ENCODE measurements around the gene NR1D1. TPM values are rescaled to one million over a fixed set of nuclear protein-coding genes. Genes with fewer than 3 reads are reported as not detected.

Gene NR1D1
- total RNA-seq, 2 donors from 2014 or later = 102 to 145 TPM

DNA sequence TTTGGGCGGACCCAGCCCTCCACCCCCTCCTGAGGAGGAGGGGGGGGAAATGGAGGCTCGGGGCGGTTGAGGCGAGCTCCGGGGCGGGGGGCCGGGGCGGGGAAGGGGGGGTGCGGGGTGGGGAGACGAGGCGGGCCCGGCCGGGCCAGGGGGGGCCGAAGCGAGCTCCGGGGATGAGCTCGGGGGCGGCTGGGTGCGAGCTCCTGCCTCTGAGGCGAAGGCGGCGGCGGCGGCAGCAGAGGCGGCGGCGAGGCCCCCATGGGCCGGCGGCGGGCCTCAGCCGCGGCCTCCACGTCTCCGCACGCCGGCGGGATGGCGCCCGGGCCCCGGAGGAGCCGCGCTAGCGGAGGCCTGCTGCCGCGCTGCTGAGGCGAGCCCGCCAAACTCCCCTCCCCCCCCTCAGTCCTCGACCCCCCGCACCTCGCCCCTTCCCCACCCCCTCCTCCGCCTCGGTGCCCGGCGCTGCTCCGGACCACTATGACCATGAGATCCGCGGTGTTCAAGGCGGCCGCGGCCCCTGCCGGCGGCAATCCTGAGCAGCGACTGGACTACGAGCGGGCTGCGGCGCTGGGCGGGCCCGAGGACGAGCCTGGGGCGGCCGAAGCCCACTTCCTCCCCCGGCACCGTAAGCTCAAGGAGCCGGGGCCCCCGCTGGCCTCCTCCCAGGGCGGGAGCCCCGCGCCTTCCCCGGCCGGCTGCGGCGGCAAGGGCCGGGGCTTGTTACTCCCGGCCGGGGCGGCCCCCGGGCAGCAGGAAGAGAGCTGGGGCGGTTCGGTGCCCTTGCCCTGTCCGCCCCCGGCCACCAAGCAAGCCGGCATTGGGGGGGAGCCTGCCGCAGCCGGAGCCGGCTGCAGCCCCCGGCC, 22.0 kb upstream of the NR1D1 start:
- Mint-ChIP-seq H3K27me3 (no peaks in the 10 kb centered on the region), H3K27ac (peak overlapping the region; percentile 97), H3K4me3 (peak overlapping the region; percentile 99), H3K4me1 (peaks cover 39% of the 10 kb centered on the region), H3K36me3 (ENCODE audit: low read depth) (peaks cover 4% of the 10 kb centered on the region)
- DNase-seq (peak in 1 of 3 donors; percentile 58), ATAC-seq (peak; percentile 53)
- no peaks in the 10 kb centered on the region for H3K9me3 ChIP-seq (ENCODE audit: control insufficient read depth, low read length, poor library complexity, severe bottlenecking)

DNA sequence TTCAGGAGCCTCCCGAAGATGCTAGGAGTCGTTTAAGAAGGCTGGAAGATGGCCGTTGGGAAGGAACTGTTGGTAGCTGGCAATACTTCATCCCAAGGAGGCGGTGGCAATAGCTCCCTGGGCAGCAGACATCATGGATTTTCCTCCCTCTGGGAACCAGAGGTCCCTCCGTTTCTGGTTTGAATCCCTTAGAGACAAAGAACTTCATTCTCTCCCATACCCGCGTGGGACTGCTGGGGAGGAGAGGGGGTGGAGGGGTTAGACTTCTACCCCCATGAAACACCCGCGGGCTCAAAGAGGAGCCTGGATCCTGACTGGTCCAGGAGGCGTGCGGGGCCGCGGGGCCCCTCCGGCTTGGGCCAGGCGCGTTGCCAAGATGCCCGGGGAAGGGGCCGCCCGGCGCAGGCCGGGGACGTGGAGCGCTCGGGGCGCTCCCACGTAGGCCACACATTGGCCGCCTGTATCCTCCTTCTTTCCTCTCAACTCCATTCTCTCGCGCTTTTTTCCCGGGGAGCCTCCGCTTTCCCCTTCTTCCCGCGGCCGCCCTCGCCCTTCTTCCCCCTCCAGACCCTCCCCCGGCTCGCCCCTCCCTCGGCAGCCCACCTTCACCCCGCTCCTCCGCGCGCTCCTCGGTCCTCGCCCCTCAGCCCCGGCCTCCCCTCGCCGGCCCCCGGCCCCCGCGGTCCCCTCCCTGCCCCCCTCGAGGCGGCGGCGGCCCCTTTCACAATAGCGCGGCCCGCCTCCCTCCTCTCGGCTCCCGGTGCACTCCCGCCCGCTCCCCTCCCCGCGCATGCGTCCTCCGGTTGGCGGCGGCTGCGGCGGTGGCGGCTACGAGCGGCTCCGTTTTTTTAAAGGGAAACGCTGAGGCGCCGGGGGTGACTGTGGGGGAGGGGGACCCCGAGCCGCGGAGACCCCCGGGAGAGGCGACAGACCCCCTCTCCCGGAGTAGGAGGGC, 21.1 kb upstream of the NR1D1 start, which contains the start of gene MSL1:
Gene MSL1 (plus strand): TSS at position 791 of the 955 bp plus-strand sequence. CDS start 642 bp downstream, outside the sequence.
- H3K4me3 Mint-ChIP-seq = peak within 1 kb of the TSS; percentile 99
- H3K4me1 Mint-ChIP-seq = peaks cover 36% of the 10 kb centered on the region
- DNase-seq (peak; percentile 84 to 86 (median 86)), ATAC-seq (peak; percentile 78)
- H3K27ac Mint-ChIP-seq = peak within 1 kb of the TSS; percentile 97
- peaks cover 2% of the 10 kb centered on the region for H3K36me3 Mint-ChIP-seq (ENCODE audit: low read depth)
- H3K27me3 Mint-ChIP-seq = no peaks in the 10 kb centered on the region
- no peaks in the 10 kb centered on the region for H3K9me3 ChIP-seq (ENCODE audit: control insufficient read depth, low read length, poor library complexity, severe bottlenecking)

DNA sequence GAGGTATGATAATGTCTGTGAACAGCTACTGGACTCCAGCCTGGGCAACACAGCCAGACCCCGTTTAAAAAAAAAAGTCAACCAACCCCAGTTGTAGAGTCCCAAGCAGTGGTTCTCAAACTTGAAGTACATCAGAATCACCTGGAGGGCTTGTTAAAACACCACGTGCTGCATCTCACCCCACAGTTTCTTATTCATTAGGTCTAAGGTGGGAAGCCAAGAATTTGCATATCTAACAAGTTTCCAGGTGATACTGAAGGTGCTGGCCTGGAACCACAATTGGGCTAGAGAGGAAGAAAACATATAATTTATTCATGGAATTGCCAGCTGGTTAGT, 14.7 kb upstream of the NR1D1 start:
- Mint-ChIP-seq H3K27me3 (no peaks in the 10 kb centered on the region), H3K27ac (no peak overlapping the region), H3K4me1 (peaks cover 39% of the 10 kb centered on the region), H3K4me3 (no peak overlapping the region), H3K36me3 (ENCODE audit: low read depth) (no peaks in the 10 kb centered on the region)
- ATAC-seq = no peak
- no peak for DNase-seq
- no peaks in the 10 kb centered on the region for H3K9me3 ChIP-seq (ENCODE audit: control insufficient read depth, low read length, poor library complexity, severe bottlenecking)

DNA sequence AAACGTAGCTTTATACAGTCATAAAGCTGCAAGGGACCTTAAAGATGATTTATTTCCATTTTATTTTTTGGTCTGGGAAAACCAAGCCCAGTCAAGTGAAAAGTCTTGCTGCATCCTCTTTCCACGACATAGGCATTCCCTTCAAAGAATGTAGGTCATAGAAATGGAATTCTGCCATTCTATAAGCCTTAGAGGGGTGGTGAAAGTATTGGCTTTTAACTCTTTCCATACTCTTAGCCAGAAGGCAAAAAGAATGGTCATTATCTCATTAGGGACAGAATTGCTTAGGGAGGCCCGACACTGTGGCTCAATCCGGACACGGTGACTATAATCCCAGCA, 13.5 kb upstream of the NR1D1 start:
- Mint-ChIP-seq H3K27ac (peak overlapping the region; percentile 100), H3K4me3 (peak overlapping the region; percentile 95), H3K36me3 (ENCODE audit: low read depth) (no peaks in the 10 kb centered on the region), H3K27me3 (no peaks in the 10 kb centered on the region), H3K4me1 (peaks cover 45% of the 10 kb centered on the region)
- ATAC-seq = no peak
- DNase-seq = no peak
- no peaks in the 10 kb centered on the region for H3K9me3 ChIP-seq (ENCODE audit: control insufficient read depth, low read length, poor library complexity, severe bottlenecking)

DNA sequence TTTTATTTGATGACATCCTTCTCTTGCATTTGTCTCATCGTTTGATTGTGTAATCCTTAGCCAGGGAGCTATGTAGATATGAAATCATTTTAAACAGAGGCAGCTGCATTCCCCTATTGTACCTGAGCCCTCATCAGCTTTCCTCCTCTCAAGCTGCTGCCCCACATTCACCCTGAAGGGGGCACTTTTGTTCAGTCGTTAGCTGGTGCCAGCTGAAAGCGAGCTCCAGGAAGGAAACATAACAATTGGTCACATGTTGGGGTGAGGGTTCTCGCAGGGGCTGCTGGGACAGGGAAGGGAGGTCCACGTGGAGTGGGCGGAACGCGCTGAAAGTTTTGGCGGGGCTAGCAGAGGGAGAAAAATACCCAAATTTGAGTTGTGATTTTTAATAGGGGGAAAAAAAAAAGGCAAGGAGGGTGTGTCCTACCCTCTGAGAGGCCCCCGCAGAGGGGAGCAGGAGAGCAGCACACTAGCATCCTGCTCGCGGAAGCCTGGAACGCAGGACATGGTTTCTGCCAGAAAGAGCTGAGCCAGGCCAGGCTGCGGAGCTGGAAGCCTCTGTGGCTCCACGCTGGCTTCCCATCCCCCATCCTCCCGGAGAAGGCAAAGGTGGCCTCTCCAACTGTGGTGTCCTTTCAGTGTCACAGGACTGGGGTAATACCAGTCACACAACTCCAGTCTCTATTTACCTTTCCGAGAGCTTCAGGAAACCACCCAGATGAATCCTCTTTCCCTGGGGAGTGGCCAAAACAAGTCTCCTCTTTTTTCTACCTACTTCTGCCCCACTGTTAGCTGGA, 12.9 kb upstream of the NR1D1 start:
- H3K9me3 ChIP-seq (ENCODE audit: control insufficient read depth, low read length, poor library complexity, severe bottlenecking) = no peaks in the 10 kb centered on the region
- no peaks in the 10 kb centered on the region for H3K27me3 Mint-ChIP-seq
- H3K27ac Mint-ChIP-seq = peak overlapping the region; percentile 100
- DNase-seq (peak; percentile 73 to 92 (median 84)), ATAC-seq (peak; percentile 84)
- H3K36me3 Mint-ChIP-seq (ENCODE audit: low read depth) = no peaks in the 10 kb centered on the region
- peak overlapping the region; percentile 95 for H3K4me3 Mint-ChIP-seq
- H3K4me1 Mint-ChIP-seq = peaks cover 45% of the 10 kb centered on the region

DNA sequence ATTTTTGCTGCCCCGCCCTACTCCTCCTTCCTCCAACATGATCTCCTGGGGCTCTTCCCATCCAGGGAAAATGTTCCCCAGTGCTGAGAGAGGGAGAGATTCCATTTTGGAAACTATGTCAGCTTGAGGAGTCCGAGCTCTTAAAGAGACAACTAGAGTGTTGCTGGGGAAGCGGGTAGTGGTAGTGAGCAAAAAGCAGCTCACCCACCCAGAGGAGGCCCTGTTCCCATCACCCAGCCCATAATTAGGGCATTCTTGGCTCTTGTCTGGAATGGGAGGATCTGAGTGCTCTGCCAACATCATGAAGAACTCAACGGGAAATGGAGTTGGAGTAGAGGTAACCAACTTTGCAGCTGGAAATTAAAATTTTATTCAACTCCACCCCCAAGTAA, 12.3 kb upstream of the NR1D1 start:
- no peaks in the 10 kb centered on the region for H3K9me3 ChIP-seq (ENCODE audit: control insufficient read depth, low read length, poor library complexity, severe bottlenecking)
- Mint-ChIP-seq H3K4me1 (peaks cover 50% of the 10 kb centered on the region), H3K27ac (peak overlapping the region; percentile 100), H3K4me3 (peak overlapping the region; percentile 95), H3K27me3 (no peaks in the 10 kb centered on the region), H3K36me3 (ENCODE audit: low read depth) (no peaks in the 10 kb centered on the region)
- DNase-seq (no peak), ATAC-seq (no peak)

DNA sequence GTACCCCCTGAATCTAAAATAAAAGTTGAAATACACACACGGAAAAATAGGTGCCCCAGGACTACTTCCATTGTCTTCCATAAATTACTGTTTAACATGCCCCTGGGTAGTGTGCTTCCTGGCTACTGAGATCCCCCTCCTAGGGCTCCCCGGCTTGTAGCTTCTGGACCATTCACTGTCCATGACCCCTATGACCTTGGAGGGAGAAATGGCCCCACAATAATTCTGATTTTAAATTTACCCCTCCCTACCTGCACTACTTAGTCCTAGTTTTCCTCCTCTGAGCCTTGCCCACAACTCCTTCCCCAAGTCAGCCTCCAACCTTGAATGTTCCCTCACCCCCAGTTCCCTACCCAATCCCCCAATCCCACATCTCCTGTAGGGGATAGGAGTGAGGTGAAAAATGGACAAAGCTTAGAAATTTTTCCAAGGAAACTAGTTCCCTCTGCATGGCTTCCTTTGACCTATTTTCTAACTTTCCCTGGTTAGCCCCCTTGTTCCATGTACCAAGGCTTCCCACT, 11.9 kb upstream of the NR1D1 start:
- DNase-seq = no peak
- H3K9me3 ChIP-seq (ENCODE audit: control insufficient read depth, low read length, poor library complexity, severe bottlenecking) = no peaks in the 10 kb centered on the region
- H3K4me3 Mint-ChIP-seq = peak overlapping the region; percentile 82
- no peak for ATAC-seq
- peaks cover 55% of the 10 kb centered on the region for H3K4me1 Mint-ChIP-seq
- peak overlapping the region; percentile 100 for H3K27ac Mint-ChIP-seq
- no peaks in the 10 kb centered on the region for H3K27me3 Mint-ChIP-seq
- no peaks in the 10 kb centered on the region for H3K36me3 Mint-ChIP-seq (ENCODE audit: low read depth)

DNA sequence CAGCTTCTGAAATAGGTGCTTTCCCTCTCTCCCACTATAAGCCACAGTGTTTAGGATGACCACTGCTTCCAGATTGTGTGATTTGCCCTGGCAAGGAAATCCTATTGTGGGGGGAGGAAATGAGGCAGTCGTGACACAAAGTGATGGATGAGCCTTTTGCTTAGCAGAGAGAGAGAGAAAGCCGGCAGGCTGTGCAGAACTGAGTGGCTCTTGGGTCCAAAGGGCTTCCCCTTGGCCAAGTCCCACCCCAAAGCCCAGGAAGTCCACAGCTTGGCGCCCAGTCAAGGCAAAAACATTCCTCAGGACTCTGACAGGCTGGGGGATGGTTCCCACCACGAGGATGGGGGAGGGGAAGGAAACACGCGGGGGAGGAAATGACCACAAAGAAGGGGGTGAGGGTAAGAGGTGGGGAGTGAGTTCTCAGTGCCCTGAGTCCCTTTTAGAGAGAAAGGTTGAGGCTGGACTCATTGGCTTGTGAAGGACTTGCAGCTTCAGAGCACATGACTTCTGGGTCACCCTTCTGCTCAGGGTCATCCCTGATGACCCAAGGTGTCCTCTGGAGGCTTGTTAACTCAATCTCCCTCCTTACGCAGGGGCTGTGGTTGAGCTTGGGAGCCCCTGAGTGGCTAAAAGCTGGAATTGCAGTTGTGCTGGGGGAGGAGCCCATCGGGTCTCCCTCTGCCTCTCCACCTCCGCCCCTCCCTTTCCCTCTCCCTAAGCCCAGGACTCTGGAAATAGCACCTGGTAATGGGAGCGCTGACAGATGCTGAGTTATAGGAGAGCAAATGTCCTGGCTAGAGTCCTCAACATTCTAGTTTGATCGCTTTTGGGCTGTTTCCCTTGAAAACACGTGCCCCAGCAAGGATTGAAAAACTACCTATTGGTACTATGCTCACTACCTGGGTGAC, 11.1 kb upstream of the NR1D1 start:
- Mint-ChIP-seq H3K4me1 (peaks cover 62% of the 10 kb centered on the region), H3K27ac (peak overlapping the region; percentile 100), H3K4me3 (peak overlapping the region; percentile 82), H3K36me3 (ENCODE audit: low read depth) (no peaks in the 10 kb centered on the region), H3K27me3 (no peaks in the 10 kb centered on the region)
- peak; percentile 32 for ATAC-seq
- H3K9me3 ChIP-seq (ENCODE audit: control insufficient read depth, low read length, poor library complexity, severe bottlenecking) = no peaks in the 10 kb centered on the region
- DNase-seq = peak; percentile 49 to 50 (median 50)

DNA sequence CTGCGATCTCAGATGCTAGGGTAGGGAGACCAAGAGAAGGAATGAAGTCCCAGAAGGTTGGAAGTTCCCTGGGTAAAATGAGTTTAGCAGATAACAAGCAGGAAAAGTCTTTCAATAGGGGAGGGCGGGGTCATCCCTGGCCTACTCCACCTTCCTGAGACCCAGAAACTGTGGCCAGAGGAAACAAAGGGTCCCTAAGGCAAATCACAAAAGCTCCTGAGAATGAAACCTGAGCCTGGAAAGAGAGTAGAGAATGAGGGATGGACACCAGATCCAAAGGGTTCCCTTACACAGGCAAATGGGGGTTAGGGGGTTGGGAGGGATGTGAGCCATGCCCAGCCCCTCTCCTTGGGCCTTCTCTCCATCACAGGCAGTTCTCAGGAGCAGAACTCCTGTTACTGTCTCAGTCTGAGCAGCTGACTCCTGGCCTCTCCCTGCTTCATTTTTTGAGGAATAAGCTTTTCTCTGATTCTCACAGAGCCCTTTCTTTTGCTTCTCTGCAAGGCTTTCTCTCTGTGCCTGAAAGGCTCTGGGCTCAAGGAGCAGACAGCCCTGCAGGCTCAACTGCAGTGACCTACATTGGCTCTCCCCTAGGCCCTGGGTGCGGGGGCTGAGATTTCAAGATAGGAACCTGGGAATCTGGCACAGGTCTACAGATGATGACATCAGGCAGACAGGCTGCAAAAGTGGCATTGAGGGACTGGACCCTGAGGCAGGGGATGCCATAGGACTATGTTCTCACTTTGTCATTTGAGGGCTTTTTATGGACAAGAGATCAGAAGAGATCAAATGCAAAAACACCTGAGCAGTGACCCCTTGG, 9.8 kb upstream of the NR1D1 start:
- no peaks in the 10 kb centered on the region for H3K27me3 Mint-ChIP-seq
- H3K4me3 Mint-ChIP-seq = peak overlapping the region; percentile 65
- H3K36me3 Mint-ChIP-seq (ENCODE audit: low read depth) = no peaks in the 10 kb centered on the region
- H3K27ac Mint-ChIP-seq = peak overlapping the region; percentile 100
- no peaks in the 10 kb centered on the region for H3K9me3 ChIP-seq (ENCODE audit: control insufficient read depth, low read length, poor library complexity, severe bottlenecking)
- DNase-seq (no peak), ATAC-seq (no peak)
- peaks cover 70% of the 10 kb centered on the region for H3K4me1 Mint-ChIP-seq

DNA sequence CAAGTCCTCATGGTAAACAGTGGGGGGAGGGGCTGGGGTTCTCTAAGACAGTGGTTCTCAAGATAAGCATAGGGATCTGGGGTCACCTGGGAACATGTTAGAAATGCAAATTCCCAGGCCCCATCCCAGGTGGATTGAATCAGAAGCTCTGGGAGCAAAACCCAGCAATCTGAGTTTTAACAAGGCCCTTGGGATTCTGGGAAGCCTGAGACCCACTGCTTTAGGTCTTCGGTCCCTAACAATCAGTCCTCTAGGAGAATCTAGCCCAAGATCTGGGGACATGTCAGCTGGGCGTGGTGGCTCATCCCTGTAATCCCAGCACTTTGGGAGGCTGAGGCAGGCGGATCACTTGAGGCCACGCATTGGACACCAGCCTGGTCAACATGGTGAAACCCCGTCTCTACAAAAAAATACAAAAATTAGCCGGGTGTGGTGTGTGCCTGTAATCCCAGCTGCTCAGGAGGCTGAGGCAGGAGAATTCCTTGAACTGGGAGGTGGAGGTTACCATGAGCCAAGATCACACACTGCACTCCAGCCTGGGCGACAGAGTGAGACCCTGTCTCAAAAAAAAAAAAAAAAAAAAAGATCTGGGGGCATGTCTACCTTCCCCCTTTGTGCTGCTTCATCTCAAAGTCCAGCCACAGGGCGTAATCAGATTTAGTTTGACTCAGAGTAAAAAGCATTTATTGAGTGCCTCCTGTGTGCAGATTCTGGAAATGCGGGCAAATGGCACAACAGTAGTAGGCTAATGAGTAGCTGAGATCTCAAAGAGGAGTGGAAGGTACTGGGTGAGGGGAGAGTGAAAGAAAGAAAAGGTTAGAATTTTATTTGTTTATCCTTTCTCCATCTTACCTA, 8.8 kb upstream of the NR1D1 start:
- Mint-ChIP-seq H3K27ac (peak overlapping the region; percentile 100), H3K4me3 (peak overlapping the region; percentile 45), H3K4me1 (peaks cover 80% of the 10 kb centered on the region), H3K36me3 (ENCODE audit: low read depth) (no peaks in the 10 kb centered on the region), H3K27me3 (no peaks in the 10 kb centered on the region)
- ATAC-seq (no peak), DNase-seq (no peak)
- no peaks in the 10 kb centered on the region for H3K9me3 ChIP-seq (ENCODE audit: control insufficient read depth, low read length, poor library complexity, severe bottlenecking)
